Prostate gland (tissue), 2 donors: ENCODE data around the gene WNT3.

Experiments
- CTCF ChIP-seq, 4 experiments: fragments of 200-600 bp in 2 of 4; fragments of 450-650 bp in 2 of 4; sonication (generic) in 2 of 4; IDR thresholded peaks; 1 replicate in 3 of 4; 2 replicates in 1 of 4; pipeline ENCODE4 v1.5.1; 2016 to 2019; ENCODE audit warnings: antibody characterized with exemption in 4 of 4, mild to moderate bottlenecking in 2 of 4, moderate library complexity in 2 of 4
- POLR2A ChIP-seq: fragments of 450-650 bp; IDR thresholded peaks from one replicate; pipeline ENCODE4 v1.6.1; 2016; ENCODE audit warnings: antibody characterized with exemption, mild to moderate bottlenecking
- POLR2AphosphoS5 ChIP-seq: sonication (generic); formaldehyde crosslinking; IDR thresholded peaks from one replicate; pipeline ENCODE4 v1.6.1; 2017; ENCODE audit warnings: antibody characterized with exemption

GRCh38 chr17:46732754-46733398 is 85.6 kb downstream of the WNT3 start:
- TF ChIP-seq CTCF (IDR thresholded peaks at IDR 0.05), result no peak
- TF ChIP-seq POLR2A, result no peak
- TF ChIP-seq POLR2AphosphoS5, result no peak
